ENCODE measurements around the gene ZFP36. TPM values are rescaled to one million over a fixed set of nuclear protein-coding genes. Genes with fewer than 3 reads are reported as not detected.

The ZFP36 gene
- total and polyA plus RNA-seq, 2 of the 8 experiments (the other 6 are each of a cell fraction or from before 2014, with no cell fraction given): 4.0 to 10.9 TPM

DNA sequence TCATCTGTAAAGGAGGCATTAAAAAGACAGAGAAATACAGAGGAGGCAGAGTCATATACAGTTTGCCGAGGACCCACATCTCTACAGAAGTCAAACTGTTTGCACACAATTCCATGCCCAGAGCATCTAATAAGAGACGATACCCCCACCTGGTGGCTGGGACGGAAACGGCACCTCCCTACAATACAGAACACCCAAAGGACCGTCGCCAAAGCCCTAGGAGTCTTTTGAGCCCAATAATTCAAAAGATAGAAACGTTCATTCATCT lies 5.1 kb downstream of the ZFP36 start (continued):
- TF ChIP-seq, protein P1, sequence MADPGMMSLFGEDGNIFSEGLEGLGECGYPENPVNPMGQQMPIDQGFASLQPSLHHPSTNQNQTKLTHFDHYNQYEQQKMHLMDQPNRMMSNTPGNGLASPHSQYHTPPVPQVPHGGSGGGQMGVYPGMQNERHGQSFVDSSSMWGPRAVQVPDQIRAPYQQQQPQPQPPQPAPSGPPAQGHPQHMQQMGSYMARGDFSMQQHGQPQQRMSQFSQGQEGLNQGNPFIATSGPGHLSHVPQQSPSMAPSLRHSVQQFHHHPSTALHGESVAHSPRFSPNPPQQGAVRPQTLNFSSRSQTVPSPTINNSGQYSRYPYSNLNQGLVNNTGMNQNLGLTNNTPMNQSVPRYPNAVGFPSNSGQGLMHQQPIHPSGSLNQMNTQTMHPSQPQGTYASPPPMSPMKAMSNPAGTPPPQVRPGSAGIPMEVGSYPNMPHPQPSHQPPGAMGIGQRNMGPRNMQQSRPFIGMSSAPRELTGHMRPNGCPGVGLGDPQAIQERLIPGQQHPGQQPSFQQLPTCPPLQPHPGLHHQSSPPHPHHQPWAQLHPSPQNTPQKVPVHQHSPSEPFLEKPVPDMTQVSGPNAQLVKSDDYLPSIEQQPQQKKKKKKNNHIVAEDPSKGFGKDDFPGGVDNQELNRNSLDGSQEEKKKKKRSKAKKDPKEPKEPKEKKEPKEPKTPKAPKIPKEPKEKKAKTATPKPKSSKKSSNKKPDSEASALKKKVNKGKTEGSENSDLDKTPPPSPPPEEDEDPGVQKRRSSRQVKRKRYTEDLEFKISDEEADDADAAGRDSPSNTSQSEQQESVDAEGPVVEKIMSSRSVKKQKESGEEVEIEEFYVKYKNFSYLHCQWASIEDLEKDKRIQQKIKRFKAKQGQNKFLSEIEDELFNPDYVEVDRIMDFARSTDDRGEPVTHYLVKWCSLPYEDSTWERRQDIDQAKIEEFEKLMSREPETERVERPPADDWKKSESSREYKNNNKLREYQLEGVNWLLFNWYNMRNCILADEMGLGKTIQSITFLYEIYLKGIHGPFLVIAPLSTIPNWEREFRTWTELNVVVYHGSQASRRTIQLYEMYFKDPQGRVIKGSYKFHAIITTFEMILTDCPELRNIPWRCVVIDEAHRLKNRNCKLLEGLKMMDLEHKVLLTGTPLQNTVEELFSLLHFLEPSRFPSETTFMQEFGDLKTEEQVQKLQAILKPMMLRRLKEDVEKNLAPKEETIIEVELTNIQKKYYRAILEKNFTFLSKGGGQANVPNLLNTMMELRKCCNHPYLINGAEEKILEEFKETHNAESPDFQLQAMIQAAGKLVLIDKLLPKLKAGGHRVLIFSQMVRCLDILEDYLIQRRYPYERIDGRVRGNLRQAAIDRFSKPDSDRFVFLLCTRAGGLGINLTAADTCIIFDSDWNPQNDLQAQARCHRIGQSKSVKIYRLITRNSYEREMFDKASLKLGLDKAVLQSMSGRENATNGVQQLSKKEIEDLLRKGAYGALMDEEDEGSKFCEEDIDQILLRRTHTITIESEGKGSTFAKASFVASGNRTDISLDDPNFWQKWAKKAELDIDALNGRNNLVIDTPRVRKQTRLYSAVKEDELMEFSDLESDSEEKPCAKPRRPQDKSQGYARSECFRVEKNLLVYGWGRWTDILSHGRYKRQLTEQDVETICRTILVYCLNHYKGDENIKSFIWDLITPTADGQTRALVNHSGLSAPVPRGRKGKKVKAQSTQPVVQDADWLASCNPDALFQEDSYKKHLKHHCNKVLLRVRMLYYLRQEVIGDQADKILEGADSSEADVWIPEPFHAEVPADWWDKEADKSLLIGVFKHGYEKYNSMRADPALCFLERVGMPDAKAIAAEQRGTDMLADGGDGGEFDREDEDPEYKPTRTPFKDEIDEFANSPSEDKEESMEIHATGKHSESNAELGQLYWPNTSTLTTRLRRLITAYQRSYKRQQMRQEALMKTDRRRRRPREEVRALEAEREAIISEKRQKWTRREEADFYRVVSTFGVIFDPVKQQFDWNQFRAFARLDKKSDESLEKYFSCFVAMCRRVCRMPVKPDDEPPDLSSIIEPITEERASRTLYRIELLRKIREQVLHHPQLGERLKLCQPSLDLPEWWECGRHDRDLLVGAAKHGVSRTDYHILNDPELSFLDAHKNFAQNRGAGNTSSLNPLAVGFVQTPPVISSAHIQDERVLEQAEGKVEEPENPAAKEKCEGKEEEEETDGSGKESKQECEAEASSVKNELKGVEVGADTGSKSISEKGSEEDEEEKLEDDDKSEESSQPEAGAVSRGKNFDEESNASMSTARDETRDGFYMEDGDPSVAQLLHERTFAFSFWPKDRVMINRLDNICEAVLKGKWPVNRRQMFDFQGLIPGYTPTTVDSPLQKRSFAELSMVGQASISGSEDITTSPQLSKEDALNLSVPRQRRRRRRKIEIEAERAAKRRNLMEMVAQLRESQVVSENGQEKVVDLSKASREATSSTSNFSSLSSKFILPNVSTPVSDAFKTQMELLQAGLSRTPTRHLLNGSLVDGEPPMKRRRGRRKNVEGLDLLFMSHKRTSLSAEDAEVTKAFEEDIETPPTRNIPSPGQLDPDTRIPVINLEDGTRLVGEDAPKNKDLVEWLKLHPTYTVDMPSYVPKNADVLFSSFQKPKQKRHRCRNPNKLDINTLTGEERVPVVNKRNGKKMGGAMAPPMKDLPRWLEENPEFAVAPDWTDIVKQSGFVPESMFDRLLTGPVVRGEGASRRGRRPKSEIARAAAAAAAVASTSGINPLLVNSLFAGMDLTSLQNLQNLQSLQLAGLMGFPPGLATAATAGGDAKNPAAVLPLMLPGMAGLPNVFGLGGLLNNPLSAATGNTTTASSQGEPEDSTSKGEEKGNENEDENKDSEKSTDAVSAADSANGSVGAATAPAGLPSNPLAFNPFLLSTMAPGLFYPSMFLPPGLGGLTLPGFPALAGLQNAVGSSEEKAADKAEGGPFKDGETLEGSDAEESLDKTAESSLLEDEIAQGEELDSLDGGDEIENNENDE (IDR thresholded peaks at IDR 0.05; ENCODE audit: insufficient replicate concordance, low read length): no peak
- no peak for TF ChIP-seq SUZ12 (IDR thresholded peaks at IDR 0.05; ENCODE audit: low read length)
- no peak for TF ChIP-seq SP1 (IDR thresholded peaks at IDR 0.05; ENCODE audit: low read depth, low read length)
- no peak for TF ChIP-seq CHD2 (IDR thresholded peaks at IDR 0.05; ENCODE audit: low read length)
- no peak for TF ChIP-seq SAP30 (IDR thresholded peaks at IDR 0.05; ENCODE audit: insufficient read depth, insufficient replicate concordance, low read length)
- TF ChIP-seq RXRA (IDR thresholded peaks at IDR 0.05; ENCODE audit: insufficient read depth, low read depth, low read length): no peak
- TF ChIP-seq HDAC6 (IDR thresholded peaks at IDR 0.05; ENCODE audit: low read depth, low read length): no peak
- TF ChIP-seq CREB1 (IDR thresholded peaks at IDR 0.05): no peak
- no peak for TF ChIP-seq SP4 (IDR thresholded peaks at IDR 0.05; ENCODE audit: low read length)
- no peak for TF ChIP-seq YY1 (IDR thresholded peaks at IDR 0.05; ENCODE audit: low read depth, low read length)
- TF ChIP-seq TAF1 (IDR thresholded peaks at IDR 0.05; ENCODE audit: low read depth, low read length): no peak
- no peak for TF ChIP-seq CHD1 (IDR thresholded peaks at IDR 0.05; ENCODE audit: low read depth, low read length)
- no peak for TF ChIP-seq TAF7 (optimal IDR thresholded peaks at IDR 0.05; ENCODE audit: borderline replicate concordance, low read depth, low read length)
- no peak for TF ChIP-seq EP300 (IDR thresholded peaks at IDR 0.05; ENCODE audit: borderline replicate concordance in 1 of 2, low read depth in 2 of 2, low read length in 2 of 2)

Data from H1 (cell line).